ENCODE results near the gene SLC50A1.

SLC50A1 gene

DNA sequence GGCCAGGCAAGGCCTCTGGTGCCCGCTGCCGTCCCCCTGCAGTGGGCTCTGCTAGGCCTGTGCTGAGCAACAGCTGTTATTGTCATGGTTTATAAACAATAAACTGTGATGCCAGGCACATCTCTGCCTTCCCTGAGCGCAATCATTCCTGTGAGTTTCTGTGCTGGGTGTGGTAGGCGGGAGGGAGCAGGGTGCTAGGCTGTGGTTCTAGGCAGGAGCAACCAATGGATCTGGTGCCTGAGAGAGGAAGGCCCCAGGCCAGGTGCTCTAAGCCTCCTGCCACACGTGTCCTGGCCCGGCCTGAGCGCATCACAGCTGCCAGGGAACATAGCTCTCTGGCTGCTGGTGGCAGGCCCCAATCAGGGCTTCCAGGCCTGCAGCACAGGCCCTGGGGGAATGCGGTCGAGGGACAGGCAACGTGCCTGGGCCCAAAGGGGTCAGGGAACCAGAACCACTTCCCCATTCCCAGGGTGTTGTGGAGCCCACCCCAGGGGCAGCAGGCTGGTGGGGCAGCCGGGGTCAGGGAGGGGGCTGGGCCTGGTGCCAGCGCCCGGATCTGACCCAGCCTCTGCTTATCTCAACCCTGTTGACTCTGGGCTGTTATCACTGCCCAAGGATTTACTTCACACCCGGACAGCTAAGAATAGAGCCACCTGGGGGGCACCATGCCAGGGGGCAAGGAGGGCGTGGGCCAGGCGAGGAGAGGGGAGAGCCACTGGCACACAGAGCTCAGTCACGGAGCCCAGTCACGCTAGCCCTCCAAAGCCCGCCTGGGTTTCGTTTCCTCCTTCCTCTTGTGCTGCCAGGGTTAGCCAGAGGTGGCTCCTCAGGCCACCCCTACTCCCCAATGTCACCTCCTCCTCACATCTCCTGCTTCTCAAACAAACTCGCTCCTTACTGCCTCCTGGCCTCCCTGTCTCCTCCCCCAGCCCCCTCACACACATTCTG is 49.5 kb downstream of the SLC50A1 start:
- DNase-seq (ENCODE audit: low read depth) = no peak

DNA sequence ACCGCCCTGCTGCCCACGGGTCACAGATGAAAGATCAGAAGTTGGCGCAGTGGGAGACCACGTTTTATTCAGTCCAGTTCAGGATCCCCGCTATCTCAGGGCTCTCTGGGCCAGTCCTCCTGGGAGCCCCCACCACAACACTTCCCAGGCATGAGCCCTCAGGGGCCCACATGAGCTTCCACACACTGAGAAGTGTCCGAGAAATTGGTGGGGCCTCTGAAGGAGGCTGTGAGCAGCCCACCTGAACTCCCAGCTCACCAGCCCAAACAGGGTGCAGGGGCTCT is 50.1 kb downstream of the SLC50A1 start:
- DNase-seq (ENCODE audit: low read depth) = no peak

DNA sequence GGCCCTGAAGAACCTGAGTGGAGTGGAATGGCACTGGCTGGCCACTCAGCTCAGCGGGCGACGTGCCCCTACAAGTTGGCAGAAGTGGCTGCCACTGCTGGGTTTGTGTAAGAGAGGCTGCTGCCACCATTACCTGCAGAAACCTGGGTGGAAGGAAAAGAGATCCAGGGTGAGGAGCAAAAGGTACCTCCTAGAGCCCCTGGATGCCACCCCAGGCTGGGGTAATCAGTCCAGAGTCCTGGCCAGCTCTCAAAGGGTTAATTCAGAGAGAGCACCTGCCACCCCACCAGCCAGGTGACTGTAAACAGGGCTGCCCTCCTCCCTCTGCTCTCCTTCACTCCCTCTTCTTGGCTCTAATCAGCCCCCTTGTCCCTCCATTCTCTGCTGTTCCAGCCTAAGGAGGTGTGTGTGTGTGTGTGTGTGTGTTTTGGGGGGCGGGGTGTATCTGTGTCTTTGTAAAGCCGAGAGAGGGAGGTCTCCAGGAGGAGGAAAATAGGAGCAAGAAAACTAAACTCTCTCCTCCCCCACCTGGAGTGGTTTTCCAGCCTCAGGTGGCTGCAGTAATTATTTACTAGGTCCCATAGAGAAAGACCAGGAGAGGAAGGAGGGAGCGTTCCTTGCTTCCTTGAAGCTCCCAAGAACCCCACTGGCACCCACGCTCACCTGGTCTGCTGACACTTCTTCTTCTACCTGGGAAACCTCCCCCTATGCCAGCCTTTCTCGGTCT is 50.6 kb downstream of the SLC50A1 start:
- DNase-seq (ENCODE audit: low read depth) = no peak

GRCh38 chr1:155186794-155187455 is 51.3 kb downstream of the SLC50A1 start:
- DNase-seq (ENCODE audit: low read depth) = no peak

DNA sequence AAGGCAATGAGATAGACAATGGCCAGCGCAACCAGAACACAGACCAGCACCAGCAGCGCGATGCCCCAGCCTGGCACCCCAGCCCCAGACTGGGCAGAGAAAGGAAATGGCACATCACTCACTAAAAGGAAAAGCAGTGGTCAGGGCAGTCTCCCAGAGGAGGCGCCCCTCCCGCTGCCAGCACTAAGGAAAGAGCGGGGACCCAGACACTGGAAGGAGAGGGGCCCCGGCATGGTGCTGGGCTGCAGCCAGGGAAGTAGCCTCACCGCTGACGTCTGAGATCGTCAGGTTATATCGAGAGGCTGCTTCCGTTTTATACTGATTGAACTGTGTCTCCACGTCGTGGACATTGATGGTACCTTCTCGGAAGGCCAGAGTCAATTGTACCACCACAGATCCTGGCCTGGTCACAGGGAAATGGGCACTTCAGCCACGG is 51.8 kb downstream of the SLC50A1 start:
- DNase-seq (ENCODE audit: low read depth) = no peak

- no peak for DNase-seq (ENCODE audit: low read depth)
Observed at GRCh38 chr1:155188268-155188667, 52.6 kb downstream of the SLC50A1 start.

All from activated T-helper 1 cell treated with Interleukin-2 at 50 U/mL for 16 hours (primary cell).